ENCODE measurements around the gene PCSK2. TPM values are rescaled to one million over a fixed set of nuclear protein-coding genes. Genes with fewer than 3 reads are reported as not detected.

Gene PCSK2
- total RNA-seq, 1 donor from 2014 or later = not detected

- no peak for DNase-seq (ENCODE audit: low read depth in 2 of 2)
Observed at GRCh38 chr20:17395729-17396128, 168.9 kb downstream of the PCSK2 start.

- DNase-seq (ENCODE audit: low read depth in 2 of 2) = no peak
Observed at GRCh38 chr20:17399303-17399985, 172.6 kb downstream of the PCSK2 start.

GRCh38 chr20:17403461-17403860 lies 176.6 kb downstream of the PCSK2 start:
- no peak for DNase-seq (ENCODE audit: low read depth in 2 of 2)

DNA sequence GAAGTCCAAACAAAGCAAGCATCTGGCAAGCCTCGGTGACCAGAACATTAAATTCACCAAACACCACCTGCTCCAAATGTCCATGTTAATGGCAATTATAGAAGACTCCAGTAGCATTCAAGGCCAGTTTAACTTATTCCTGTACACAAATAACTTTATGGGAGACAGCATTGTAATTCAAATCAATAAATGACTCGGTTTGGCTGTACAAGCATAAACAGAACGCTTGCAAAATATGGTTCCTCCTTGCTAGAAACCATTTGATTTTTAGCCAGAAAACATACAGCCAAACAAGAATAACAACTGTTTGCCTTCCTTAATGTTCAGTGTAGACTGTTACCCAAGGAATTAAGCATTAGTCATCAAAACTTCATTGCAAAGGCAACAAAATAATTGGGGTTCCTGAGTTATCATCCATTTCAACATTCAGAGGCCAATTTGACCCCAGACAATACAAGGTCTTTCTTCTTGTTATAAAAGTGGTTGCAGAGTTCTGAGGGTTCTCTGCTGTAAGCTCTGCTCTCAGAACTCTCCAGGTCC lies 179.3 kb downstream of the PCSK2 start:
- no peak for DNase-seq (ENCODE audit: low read depth in 2 of 2)

GRCh38 chr20:17407550-17407949 lies 180.7 kb downstream of the PCSK2 start:
- no peak for DNase-seq (ENCODE audit: low read depth in 2 of 2)

DNA sequence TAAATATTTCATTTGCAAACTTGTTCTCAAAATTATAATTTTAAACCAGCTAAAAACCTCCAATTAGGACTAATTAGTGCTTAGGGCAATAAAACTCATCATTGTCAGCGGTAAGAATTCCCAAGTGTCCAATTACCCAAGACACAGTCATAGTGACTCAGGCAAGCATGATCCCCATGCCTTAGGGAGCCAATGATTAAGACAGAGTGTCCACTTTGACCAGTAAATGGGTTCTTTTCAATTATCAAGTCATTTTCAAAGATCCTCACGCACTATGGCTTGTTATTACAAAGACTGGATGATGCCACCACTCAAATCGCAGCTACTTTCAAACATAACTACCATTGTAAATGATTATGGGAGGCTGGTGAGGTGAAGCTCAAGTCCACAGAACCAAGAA lies 190.4 kb downstream of the PCSK2 start:
- no peak for DNase-seq (ENCODE audit: low read depth in 2 of 2)

DNA sequence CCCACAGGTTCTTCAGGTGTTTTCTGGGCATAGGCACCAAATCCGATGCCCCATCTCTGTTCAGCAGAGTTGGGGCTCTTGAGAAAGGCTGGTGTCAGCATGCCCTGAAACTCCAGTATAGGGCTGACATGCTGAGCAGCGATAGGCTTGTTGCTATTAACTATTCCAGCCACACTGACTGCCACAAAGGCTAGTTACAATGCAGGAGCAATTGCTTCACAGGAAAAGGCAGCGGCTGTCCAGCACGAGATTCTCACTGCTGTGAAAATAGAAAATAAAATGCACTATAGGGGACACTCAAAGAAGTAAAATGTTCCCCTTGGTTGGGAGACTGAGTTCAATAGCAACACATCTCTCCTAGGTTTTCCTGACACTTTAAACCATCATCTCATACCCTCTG lies 191.9 kb downstream of the PCSK2 start:
- no peak for DNase-seq (ENCODE audit: low read depth in 2 of 2)

DNA sequence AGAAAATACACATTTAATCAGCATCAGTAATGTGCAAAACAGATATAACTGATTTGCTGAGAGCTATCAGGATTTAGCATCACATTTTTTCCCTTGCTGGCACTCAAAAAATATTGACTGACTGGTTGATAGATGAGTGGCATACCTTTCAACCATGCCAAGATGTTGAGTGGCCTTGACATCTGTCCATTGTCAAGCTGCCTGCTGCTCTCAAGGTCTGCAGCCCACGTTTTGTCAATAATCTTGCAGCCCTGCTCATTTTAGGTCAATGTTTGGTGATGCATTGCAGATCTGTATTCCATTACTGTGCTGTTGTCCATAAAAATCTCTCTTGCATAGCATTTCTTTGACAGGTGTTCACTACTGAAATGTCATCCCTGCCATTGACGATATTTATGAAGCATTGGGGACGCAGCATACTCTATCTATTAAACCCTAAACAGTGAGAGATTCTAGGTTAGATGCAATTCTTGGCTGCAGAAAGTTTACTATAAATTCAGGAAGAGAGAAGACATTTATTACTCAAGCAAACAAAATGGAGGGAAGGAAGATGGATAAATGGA lies 192.7 kb downstream of the PCSK2 start:
- no peak for DNase-seq (ENCODE audit: low read depth in 2 of 2)

- DNase-seq (ENCODE audit: low read depth in 2 of 2) = no peak
Observed at GRCh38 chr20:17421493-17421892, 194.7 kb downstream of the PCSK2 start.

DNA sequence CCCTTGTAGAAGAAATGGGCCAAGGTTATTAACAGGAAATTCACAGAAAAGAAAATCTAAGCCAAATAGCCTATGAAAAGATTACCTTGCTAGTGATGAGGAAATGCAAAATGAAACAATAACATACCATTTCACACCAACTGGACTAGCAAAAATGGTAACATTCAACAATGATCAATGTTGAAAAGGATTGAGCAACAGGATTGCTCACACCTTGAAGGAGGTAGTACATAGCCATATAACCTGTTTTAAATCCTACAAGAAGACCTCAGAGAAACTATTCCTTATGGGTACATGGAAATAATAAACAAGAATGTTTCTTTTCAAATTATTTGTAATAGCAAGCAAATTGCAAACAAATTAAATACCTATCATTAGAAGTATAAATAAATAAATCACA lies 196.9 kb downstream of the PCSK2 start:
- no peak for DNase-seq (ENCODE audit: low read depth in 2 of 2)

DNA sequence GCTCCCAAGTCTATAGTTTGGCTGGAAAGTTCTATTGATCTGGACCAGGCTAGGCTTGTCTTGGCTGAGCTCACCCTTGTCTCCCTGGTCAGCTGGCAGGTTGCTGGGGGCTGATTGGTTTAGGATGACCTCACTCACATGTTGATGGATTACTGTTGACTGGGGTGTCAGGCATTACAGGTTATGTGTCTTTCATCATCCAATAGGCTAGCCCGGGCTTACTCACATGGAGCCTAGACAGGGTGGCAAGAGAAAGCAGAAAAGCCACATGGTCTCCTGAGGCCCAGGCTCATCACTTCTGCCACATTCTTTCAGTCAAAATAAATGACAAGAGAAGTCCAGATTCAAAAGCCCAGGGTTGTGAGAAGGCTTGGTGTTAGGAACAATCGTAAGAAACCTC lies 200.8 kb downstream of the PCSK2 start:
- DNase-seq (ENCODE audit: low read depth in 2 of 2) = no peak

- no peak for DNase-seq (ENCODE audit: low read depth in 2 of 2)
Observed at GRCh38 chr20:17430125-17430950, 203.5 kb downstream of the PCSK2 start.

DNA sequence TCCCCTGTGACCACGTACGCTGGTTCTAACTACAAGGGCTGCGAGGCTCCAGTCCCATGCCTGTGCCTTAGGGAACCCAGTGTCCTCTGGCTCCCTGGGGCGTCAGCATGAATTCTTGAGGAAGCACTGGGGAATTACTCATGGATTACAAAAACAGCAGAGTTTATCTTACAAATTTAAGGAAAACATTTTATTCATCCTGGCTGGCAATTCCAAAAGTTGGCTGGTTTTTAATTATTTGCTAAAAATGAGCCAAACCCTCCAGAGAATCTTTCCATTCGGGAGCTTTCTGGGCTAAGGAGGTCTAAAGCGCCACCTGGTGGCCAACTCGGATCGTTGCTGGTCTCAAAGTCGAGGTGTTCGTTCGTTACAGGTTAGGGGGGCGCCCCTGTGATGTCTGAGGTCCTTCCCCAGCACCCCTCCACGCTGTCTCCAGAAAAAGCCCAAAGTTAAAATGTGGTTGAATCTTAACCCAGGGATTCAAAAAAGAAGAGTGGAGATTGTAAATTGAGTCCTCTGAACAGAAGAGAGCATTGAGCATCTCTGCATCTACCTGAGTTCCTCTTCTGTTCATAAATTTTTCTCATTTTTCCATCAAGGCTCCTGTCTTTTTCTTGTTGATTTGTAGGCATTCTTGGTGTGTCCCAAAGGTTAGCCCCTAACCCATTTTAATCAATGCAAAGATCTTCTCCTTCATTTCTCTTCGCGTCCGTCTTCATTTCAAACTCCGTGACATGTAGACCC lies 205.0 kb downstream of the PCSK2 start:
- peak; percentile 49 to 59 for DNase-seq (ENCODE audit: low read depth in 2 of 2)

GRCh38 chr20:17436664-17437063 lies 209.8 kb downstream of the PCSK2 start:
- DNase-seq (ENCODE audit: low read depth in 2 of 2) = no peak

- DNase-seq (ENCODE audit: low read depth in 2 of 2) = no peak
Observed at GRCh38 chr20:17437251-17437650, 210.4 kb downstream of the PCSK2 start.

DNA sequence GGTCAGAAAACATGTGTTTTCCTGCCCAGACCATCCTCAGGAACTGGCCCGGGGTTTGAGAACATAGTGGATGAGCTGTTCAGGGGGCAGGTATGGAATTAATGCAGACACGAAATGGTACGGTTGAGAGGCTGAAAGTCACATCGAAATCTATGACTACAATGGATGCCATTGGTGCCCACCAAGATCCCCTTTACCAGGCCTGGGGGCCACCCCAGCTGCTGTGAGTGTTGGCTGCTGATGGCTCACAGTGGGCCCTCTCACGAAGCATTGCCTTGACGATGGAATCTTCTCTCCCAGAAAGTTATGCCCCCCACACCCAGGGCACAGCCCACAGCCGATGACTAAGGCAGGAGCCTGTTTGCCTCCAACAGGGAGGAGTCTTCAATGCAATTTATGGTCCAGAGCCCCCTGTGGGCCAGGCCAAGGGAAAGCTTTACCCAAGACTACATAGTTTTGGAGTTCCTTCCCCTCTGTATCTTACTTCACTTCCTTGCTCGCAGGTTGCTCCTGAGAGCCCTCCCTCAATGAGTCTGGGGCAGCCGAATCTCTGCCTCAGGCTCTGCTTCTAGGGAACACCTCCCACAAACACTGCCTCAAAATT lies 211.7 kb downstream of the PCSK2 start:
- no peak for DNase-seq (ENCODE audit: low read depth in 2 of 2)

DNA sequence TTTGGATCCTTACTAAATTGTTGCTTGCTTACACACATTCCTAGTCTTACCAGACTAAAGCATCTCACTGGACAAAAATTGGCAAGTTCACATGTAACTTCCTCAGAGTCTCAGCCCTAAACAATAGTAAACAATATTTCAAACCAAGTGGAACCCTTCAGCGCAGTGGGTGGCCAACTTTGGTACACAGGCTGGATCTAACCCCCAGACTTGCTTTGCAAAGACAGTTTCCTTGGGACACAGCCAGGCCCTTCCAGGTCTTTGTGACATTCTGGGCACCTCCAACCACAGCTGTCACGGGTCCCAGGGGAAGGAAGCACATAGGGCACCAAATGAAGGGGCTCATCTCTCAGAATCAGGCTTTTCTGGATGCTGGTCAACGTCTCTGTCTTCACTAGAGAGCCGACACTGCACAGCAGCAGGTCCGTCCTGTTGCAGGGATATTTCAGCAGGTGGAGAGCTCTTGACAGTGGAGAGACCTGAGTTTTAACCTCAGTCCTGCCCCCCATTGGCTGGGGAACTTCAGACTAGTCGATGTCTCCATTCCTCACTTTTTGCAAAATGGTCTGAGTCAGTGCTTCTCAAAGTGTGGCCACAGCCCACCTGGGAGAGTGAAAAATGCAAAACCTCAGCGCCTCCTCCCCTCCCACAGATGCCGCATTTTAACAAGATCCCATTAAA lies 212.9 kb downstream of the PCSK2 start:
- DNase-seq (ENCODE audit: low read depth in 2 of 2) = no peak

DNA sequence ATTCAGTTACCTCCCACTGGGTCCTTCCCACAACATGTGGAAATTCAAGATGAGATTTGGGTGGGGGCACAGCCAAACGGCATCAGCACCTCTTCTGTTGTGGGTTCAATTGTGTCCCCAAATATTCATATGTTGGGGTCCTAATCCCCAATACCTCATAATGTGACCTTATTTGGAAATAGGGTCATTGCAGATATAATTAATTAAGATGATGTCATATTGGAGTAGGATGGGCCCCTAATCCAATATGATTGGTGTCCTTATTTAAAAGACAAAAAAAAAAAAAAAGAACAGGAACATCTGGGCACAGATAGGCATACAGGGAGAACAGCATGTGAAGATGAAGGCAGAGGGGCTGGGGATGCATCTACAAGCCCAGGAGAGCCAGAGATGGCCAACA lies 214.9 kb downstream of the PCSK2 start:
- no peak for DNase-seq (ENCODE audit: low read depth in 2 of 2)

GRCh38 chr20:17442588-17442987 lies 215.7 kb downstream of the PCSK2 start:
- no peak for DNase-seq (ENCODE audit: low read depth in 2 of 2)

GRCh38 chr20:17443131-17443858 lies 216.5 kb downstream of the PCSK2 start:
- DNase-seq (ENCODE audit: low read depth in 2 of 2) = no peak
